OCI-LY7 (cell line): Measurements from ENCODE around the gene LTBP4.

Source experiments
- CTCF ChIP-seq: fragments of 200-600 bp; sonication (generic); conservative IDR thresholded peaks from 2 replicates; pipeline ENCODE4 v1.5.1; 2014; ENCODE audit warnings: mild to moderate bottlenecking, antibody characterized with exemption, low read length, moderate library complexity, mixed read lengths
- EZH2phosphoT487 ChIP-seq: fragments of 200-600 bp; sonication (generic); IDR thresholded peaks from 2 replicates; pipeline ENCODE4 v1.6.1; 2018; ENCODE audit warnings: low read depth, borderline replicate concordance, mild to moderate bottlenecking, mixed run types, antibody characterized with exemption, low read length, moderate library complexity, mixed read lengths

- TF ChIP-seq CTCF (no peak), EZH2phosphoT487 (no peak)
These were observed 6.9 kb upstream of the LTBP4 start for GRCh38 chr19:40594255-40594654.
